RKO (cell line): ENCODE measurements around the gene DLX4.
A peak's percentile ranks its signal among the peaks of the same experiment; 100 is the strongest.

Source experiments
- DNase-seq: peaks from one replicate; pipeline ENCODE4 v3.0.0-alpha.2; 2016; ENCODE audit warnings: low spot score

Gene DLX4

GRCh38 chr17:49968405-49969133 lies 421 bp upstream of the DLX4 start:
- peak; percentile 74 for DNase-seq

- no peak for DNase-seq
Observed at GRCh38 chr17:49969795-49970389, 902 bp downstream of the DLX4 start.

GRCh38 chr17:49970498-49970897 lies 1.5 kb downstream of the DLX4 start:
- no peak for DNase-seq

- DNase-seq, result no peak
Observed at GRCh38 chr17:49971199-49971847, 2.3 kb downstream of the DLX4 start.

GRCh38 chr17:49971848-49972485 lies 3.0 kb downstream of the DLX4 start:
- no peak for DNase-seq

- DNase-seq, result no peak
Observed at GRCh38 chr17:49972486-49973270, 3.7 kb downstream of the DLX4 start.

GRCh38 chr17:49973271-49973615 lies 4.3 kb downstream of the DLX4 start:
- no peak for DNase-seq

GRCh38 chr17:49975531-49975930 lies 6.5 kb downstream of the DLX4 start:
- DNase-seq, result no peak

- DNase-seq, result no peak
Observed at GRCh38 chr17:49976163-49976827, 7.3 kb downstream of the DLX4 start.

GRCh38 chr17:49976828-49977202 lies 7.8 kb downstream of the DLX4 start:
- DNase-seq, result no peak

- no peak for DNase-seq
Observed at GRCh38 chr17:49977463-49978389, 8.7 kb downstream of the DLX4 start.

GRCh38 chr17:49978501-49978900 lies 9.5 kb downstream of the DLX4 start:
- no peak for DNase-seq

- no peak for DNase-seq
Observed at GRCh38 chr17:49979748-49980479, 10.9 kb downstream of the DLX4 start.

- no peak for DNase-seq
Observed at GRCh38 chr17:49980703-49981197, 11.8 kb downstream of the DLX4 start.

GRCh38 chr17:49984283-49984682 lies 15.3 kb downstream of the DLX4 start:
- no peak for DNase-seq

GRCh38 chr17:49984776-49985175 lies 15.8 kb downstream of the DLX4 start:
- no peak for DNase-seq

- no peak for DNase-seq
Observed at GRCh38 chr17:49985310-49985990, 16.5 kb downstream of the DLX4 start.

GRCh38 chr17:49986396-49987289 lies 17.7 kb downstream of the DLX4 start:
- no peak for DNase-seq
